HEK293 (cell line): ENCODE results near the gene RBFOX1.

Experiments
- KLF17 ChIP-seq: fragments of 450-650 bp; formaldehyde crosslinking; IDR thresholded peaks from 2 replicates; pipeline ENCODE4 v1.5.1; 2016; ENCODE audit warnings: missing biosample characterization, missing genetic modification characterization
- MYNN ChIP-seq: fragments of 450-650 bp; formaldehyde crosslinking; IDR thresholded peaks from 2 replicates; pipeline ENCODE4 v1.5.1; 2016; ENCODE audit warnings: missing biosample characterization, missing genetic modification characterization, borderline replicate concordance
- TCF7L2 ChIP-seq: IDR thresholded peaks from 2 replicates; pipeline ENCODE4 v1.6.1; 2011; ENCODE audit warnings: low read depth, mild to moderate bottlenecking, inconsistent platforms, low read length, moderate library complexity, borderline replicate concordance

- TF ChIP-seq TCF7L2 (no peak), MYNN (tag by site-specific recombination) (no peak), KLF17 (tag by site-specific recombination) (no peak)
Measured at GRCh38 chr16:7336742-7337141, 4.1 kb downstream of the RBFOX1 start.
